HG02759 (cell line): ENCODE measurements around the gene SCARB2.
"Not testable (repeated sequence)": the region's sequence is repeated elsewhere in the genome, so short reads cannot be mapped to it uniquely, and the experiment has no call there.

ENCODE experiments used
- ATAC-seq: cut with Tn5 transposase; IDR thresholded peaks from one replicate; pipeline ENCODE4 v1.9.1; 2021; ENCODE audit warnings: mild to moderate bottlenecking, moderate library complexity; ENCODE audit not compliant: unreplicated experiment

SCARB2 gene

GRCh38 chr4:76213415-76214176 is at the start of gene SCARB2:
SCARB2 (minus strand) TSS chr4:76213824; CDS start chr4:76213543, 281 bp downstream.
- ATAC-seq, result peak; percentile 79

GRCh38 chr4:76260571-76260970 is 46.9 kb upstream of the SCARB2 start:
- ATAC-seq, result no peak

- no peak for ATAC-seq
Measured at GRCh38 chr4:76257824-76258223, 44.2 kb upstream of the SCARB2 start.

- no peak for ATAC-seq
Measured at GRCh38 chr4:76256968-76257367, 43.3 kb upstream of the SCARB2 start.

- ATAC-seq, result no peak
Measured at GRCh38 chr4:76256032-76256431, 42.4 kb upstream of the SCARB2 start.

GRCh38 chr4:76253511-76253910 is 39.9 kb upstream of the SCARB2 start:
- no peak for ATAC-seq

- ATAC-seq, result no peak
Measured at GRCh38 chr4:76252271-76252653, 38.6 kb upstream of the SCARB2 start.

- ATAC-seq, result no peak
Measured at GRCh38 chr4:76251441-76252270, 38.0 kb upstream of the SCARB2 start, which contains the start of gene FAM47E. FAM47E (plus strand) TSS chr4:76251721; CDS start chr4:76251747, 26 bp downstream.

GRCh38 chr4:76250962-76251361 is 37.3 kb upstream of the SCARB2 start:
- ATAC-seq, result no peak

- no peak for ATAC-seq
Measured at GRCh38 chr4:76246852-76247251, 33.2 kb upstream of the SCARB2 start.

- no peak for ATAC-seq
Measured at GRCh38 chr4:76246025-76246424, 32.4 kb upstream of the SCARB2 start.

GRCh38 chr4:76243877-76244276 is 30.3 kb upstream of the SCARB2 start:
- not testable (repeated sequence) for ATAC-seq

- no peak for ATAC-seq
Measured at GRCh38 chr4:76240236-76240635, 26.6 kb upstream of the SCARB2 start.

GRCh38 chr4:76238701-76239100 is 25.1 kb upstream of the SCARB2 start:
- ATAC-seq, result no peak

GRCh38 chr4:76238236-76238635 is 24.6 kb upstream of the SCARB2 start:
- ATAC-seq, result no peak

GRCh38 chr4:76235915-76236314 is 22.3 kb upstream of the SCARB2 start:
- ATAC-seq, result no peak

- no peak for ATAC-seq
Measured at GRCh38 chr4:76235407-76235806, 21.8 kb upstream of the SCARB2 start.

- no peak for ATAC-seq
Measured at GRCh38 chr4:76234679-76235044, 21.0 kb upstream of the SCARB2 start.

- no peak for ATAC-seq
Measured at GRCh38 chr4:76233967-76234678, 20.5 kb upstream of the SCARB2 start.

GRCh38 chr4:76233529-76233928 is 19.9 kb upstream of the SCARB2 start:
- ATAC-seq, result no peak

GRCh38 chr4:76233083-76233482 is 19.5 kb upstream of the SCARB2 start:
- no peak for ATAC-seq
